ENCODE measurements around the gene DOCK1.

DOCK1 gene

GRCh38 chr10:127243490-127244272 is 338.5 kb downstream of the DOCK1 start:
- peak; percentile 79 for TF ChIP-seq CTCF (IDR thresholded peaks at IDR 0.05; ENCODE audit: low read depth, low read length)
- H3K4me3 ChIP-seq (ENCODE audit: low read depth, low read length), result no peak overlapping the region
- in situ Hi-C loops (cut with HindIII; ENCODE audit: low sequenced_read_pairs), result no loop called here
- peak; percentile 41 for DNase-seq (ENCODE audit: low read depth, low spot score)

GRCh38 chr10:127245456-127245855 is 340.2 kb downstream of the DOCK1 start:
- no peak for DNase-seq (ENCODE audit: low read depth, low spot score)
- no peak overlapping the region for H3K4me3 ChIP-seq (ENCODE audit: low read depth, low read length)
- in situ Hi-C loops (cut with HindIII; ENCODE audit: low sequenced_read_pairs), result no loop called here
- no peak for TF ChIP-seq CTCF (IDR thresholded peaks at IDR 0.05; ENCODE audit: low read depth, low read length)

GRCh38 chr10:127250031-127250430 is 344.8 kb downstream of the DOCK1 start:
- no peak overlapping the region for H3K4me3 ChIP-seq (ENCODE audit: low read depth, low read length)
- no peak for TF ChIP-seq CTCF (IDR thresholded peaks at IDR 0.05; ENCODE audit: low read depth, low read length)
- in situ Hi-C loops (cut with HindIII; ENCODE audit: low sequenced_read_pairs), result no loop called here
- DNase-seq (ENCODE audit: low read depth, low spot score), result no peak

- in situ Hi-C loops (cut with HindIII; ENCODE audit: low sequenced_read_pairs), result no loop called here
- no peak overlapping the region for H3K4me3 ChIP-seq (ENCODE audit: low read depth, low read length)
- TF ChIP-seq CTCF (IDR thresholded peaks at IDR 0.05; ENCODE audit: low read depth, low read length), result no peak
- DNase-seq (ENCODE audit: low read depth, low spot score), result no peak
These were observed 347.6 kb downstream of the DOCK1 start for GRCh38 chr10:127252818-127253217.

- no peak for TF ChIP-seq CTCF (IDR thresholded peaks at IDR 0.05; ENCODE audit: low read depth, low read length)
- in situ Hi-C loops (cut with HindIII; ENCODE audit: low sequenced_read_pairs), result no loop called here
- no peak for DNase-seq (ENCODE audit: low read depth, low spot score)
- H3K4me3 ChIP-seq (ENCODE audit: low read depth, low read length), result no peak overlapping the region
These were observed 349.0 kb downstream of the DOCK1 start for GRCh38 chr10:127254276-127254675.

GRCh38 chr10:127257395-127257794 is 352.2 kb downstream of the DOCK1 start:
- in situ Hi-C loops (cut with HindIII; ENCODE audit: low sequenced_read_pairs), result no loop called here
- no peak for DNase-seq (ENCODE audit: low read depth, low spot score)
- TF ChIP-seq CTCF (IDR thresholded peaks at IDR 0.05; ENCODE audit: low read depth, low read length), result no peak
- no peak overlapping the region for H3K4me3 ChIP-seq (ENCODE audit: low read depth, low read length)
